GM12878 (cell line): ENCODE results near the gene ATP6V1C2. TPM values are rescaled to one million over a fixed set of nuclear protein-coding genes. Genes with fewer than 3 reads are reported as not detected.

ENCODE experiments used
- ATAC-seq: fragments of 200-7000 bp; cut with Tn5 transposase; 3 replicates; pipeline ENCODE4 v1.9.1; 2020; ENCODE audit warnings: mild to moderate bottlenecking, moderate library complexity
- BruUV-seq: library from RNA; stranded (reverse); fragments of 400-500 nt; replicated peaks from 2 replicates; lab custom pipeline; 2021; lab: Mats Ljungman, UMichigan
- CTCF ChIA-PET: fragments of 300-600 bp; sonication (Branson Sonifier 250); formaldehyde crosslinking; extraction: SDS; loops from one replicate; lab custom pipeline; 2021; ENCODE audit warnings: inconsistent platforms; lab: Yijun Ruan, JAX
- POLR2A ChIA-PET: fragments of 350-600 bp; formaldehyde crosslinking; extraction: SDS; loops from one replicate; lab custom pipeline; 2021; ENCODE audit warnings: inconsistent platforms; lab: Charles Lee
- RAD21 ChIA-PET: fragments of 300-600 bp; sonication (Branson Sonifier 250); formaldehyde crosslinking; loops from one replicate; lab custom pipeline; 2023; ENCODE audit warnings: antibody characterized with exemption; ENCODE audit not compliant: unreplicated experiment; lab: Charles Lee
- SMC1A ChIA-PET: fragments of 300-600 bp; sonication (Branson Sonifier 250); formaldehyde crosslinking; loops from one replicate; lab custom pipeline; 2023; ENCODE audit not compliant: unreplicated experiment, uncharacterized antibody; lab: Charles Lee
- DNase-seq: peaks from one replicate; pipeline ENCODE4 v3.0.0-alpha.2; 2011; ENCODE audit warnings: low read depth, low spot score
- FAIRE-seq: peaks from 3 replicates; lab custom pipeline; 2011; peaks lifted over from hg19 to GRCh38; lab: Jason Lieb, UNC
- H2AFZ ChIP-seq: 2 replicates; pipeline ENCODE4 v1.6.0; 2011; ENCODE audit warnings: low read depth, low read length, control low read depth; ENCODE audit not compliant: control insufficient read depth
- H3K27ac ChIP-seq: 2 replicates; pipeline ENCODE4 v1.5.1; 2011; ENCODE audit warnings: control low read depth; ENCODE audit not compliant: control insufficient read depth, insufficient read depth
- H3K27me3 ChIP-seq, 2 experiments: replicated peaks in 1 of 2; 2 replicates each; pipeline versions ENCODE4 v1.6.0 to v1.6.1; 2011; ENCODE audit warnings: low read length in 1 of 2; ENCODE audit not compliant: control insufficient read depth in 2 of 2, insufficient read depth in 2 of 2
- H3K36me3 ChIP-seq, 2 experiments: 2 replicates each; pipeline ENCODE4 v1.5.1; 2011; ENCODE audit warnings: low read length in 1 of 2; ENCODE audit not compliant: control insufficient read depth in 2 of 2, insufficient read depth in 2 of 2
- H3K4me1 ChIP-seq: 2 replicates; pipeline ENCODE4 v1.6.1; 2011; ENCODE audit warnings: mild to moderate bottlenecking, low read length, moderate library complexity, mixed read lengths; ENCODE audit not compliant: control insufficient read depth, insufficient read depth
- H3K4me2 ChIP-seq: 2 replicates; pipeline ENCODE4 v1.6.0; 2011; ENCODE audit warnings: control low read depth; ENCODE audit not compliant: control insufficient read depth, insufficient read depth
- H3K4me3 ChIP-seq: fragments of 200-600 bp; sonication (generic); 2 replicates; pipeline ENCODE4 v1.5.1; 2016
- H3K79me2 ChIP-seq: 2 replicates; pipeline ENCODE4 v1.6.0; 2011; ENCODE audit warnings: low read length; ENCODE audit not compliant: control insufficient read depth, insufficient read depth
- H3K9ac ChIP-seq: 2 replicates; pipeline ENCODE4 v1.8.0; 2011; ENCODE audit warnings: low read length, control low read depth, mixed read lengths; ENCODE audit not compliant: control insufficient read depth, insufficient read depth
- H3K9me3 ChIP-seq: replicated peaks from 3 replicates; pipeline ENCODE4 v1.5.1; 2011; ENCODE audit warnings: mild to moderate bottlenecking, low read length; ENCODE audit not compliant: control insufficient read depth, insufficient read depth
- H4K20me1 ChIP-seq: 2 replicates; pipeline ENCODE4 v1.6.0; 2011; ENCODE audit not compliant: control insufficient read depth, insufficient read depth
- E4F1 ChIP-seq: fragments of 450-650 bp; IDR thresholded peaks from 2 replicates; pipeline ENCODE4 v1.6.1; 2018; ENCODE audit warnings: borderline replicate concordance, mild to moderate bottlenecking; ENCODE audit not compliant: partially characterized antibody
- IKZF1 ChIP-seq: fragments of 450-650 bp; conservative IDR thresholded peaks from 2 replicates; pipeline ENCODE4 v1.6.1; 2017; ENCODE audit warnings: antibody characterized with exemption, mild to moderate bottlenecking
- MEF2B ChIP-seq: fragments of 450-650 bp; IDR thresholded peaks from 2 replicates; pipeline ENCODE4 v1.6.1; 2018; ENCODE audit warnings: mild to moderate bottlenecking, moderate library complexity; ENCODE audit not compliant: partially characterized antibody, poor library complexity, severe bottlenecking
- NFYB ChIP-seq: IDR thresholded peaks from 2 replicates; pipeline ENCODE4 v1.6.1; 2011; ENCODE audit warnings: low read depth, mild to moderate bottlenecking, low read length, improper control_type of control experiment, moderate library complexity; ENCODE audit not compliant: insufficient read depth
- NR2F1 ChIP-seq: fragments of 450-650 bp; conservative IDR thresholded peaks from 2 replicates; pipeline ENCODE4 v1.6.1; 2017; ENCODE audit warnings: mild to moderate bottlenecking
- PAX8 ChIP-seq: fragments of 450-650 bp; IDR thresholded peaks from 2 replicates; pipeline ENCODE4 v1.6.1; 2017; ENCODE audit warnings: mild to moderate bottlenecking, moderate library complexity
- SMC3 ChIP-seq: IDR thresholded peaks from 2 replicates; pipeline ENCODE4 v1.6.1; 2011; ENCODE audit warnings: low read length, improper control_type of control experiment, borderline replicate concordance
- SPI1 ChIP-seq: IDR thresholded peaks from 2 replicates; pipeline ENCODE4 v1.6.1; 2011; ENCODE audit warnings: low read depth, mild to moderate bottlenecking, low read length, moderate library complexity, borderline replicate concordance; ENCODE audit not compliant: insufficient read depth
- SRF ChIP-seq, 2 experiments: IDR thresholded peaks; 2 replicates each; pipeline ENCODE4 v1.6.1; 2011; ENCODE audit warnings: low read depth in 2 of 2, low read length in 2 of 2, mild to moderate bottlenecking in 1 of 2, moderate library complexity in 1 of 2
- YBX1 ChIP-seq: fragments of 450-650 bp; IDR thresholded peaks from 2 replicates; pipeline ENCODE4 v1.6.1; 2016; ENCODE audit warnings: antibody characterized with exemption
- WGBS: methylation state at CpG from one replicate; pipeline ENCODE4 v1.1.6; 2016; ENCODE audit warnings: low lambda C conversion rate; ENCODE audit not compliant: insufficient replicate concordance, insufficient coverage; ENCODE audit errors: missing lambda C conversion rate; 5-methylcytosine and 5-hydroxymethylcytosine counted together
- in situ Hi-C: fragments of 300-500 bp; cut with MboI; formaldehyde crosslinking; loops from 9 replicates; pipeline ENCODE4 v1.14.3; 2018; ENCODE audit warnings: mixed read lengths
- intact Hi-C: fragments of 100-400 bp; cut with micrococcal nuclease; formaldehyde crosslinking; loops from one replicate; pipeline ENCODE4 v1.14.2; 2022; ENCODE audit not compliant: unreplicated experiment
- polyA plus RNA-seq, 11 experiments: library from polyadenylated mRNA; depleted of rRNA in 4 of 11; unstranded in 6 of 11; stranded (reverse) in 5 of 11; fragments of >200 nt; fragmentation: Nextera tagmentation in 4 of 11; fragmentation: Illumina TruSeq in 1 of 11; extraction: Ambion mirVana in 4 of 11; extraction: Trizol in 1 of 11; gene quantifications; 1 replicate in 1 of 11; 2 replicates in 10 of 11; pipeline versions ENCODE4 v1.2.1 to v1.2.3, GENCODE V29; 2011 to 2016; ENCODE audit warnings: inconsistent platforms in 2 of 11, missing spikeins in 2 of 11, low read depth in 1 of 11
- total RNA-seq, 4 experiments: library from RNA; depleted of rRNA in 3 of 4; stranded (reverse); fragments of >200 nt in 3 of 4; fragmentation: Illumina TruSeq in 1 of 4; extraction: Trizol in 1 of 4; gene quantifications; 2 replicates each; pipeline versions ENCODE4 v1.2.1 to v1.2.3, GENCODE V29; 2013 to 2021
- TF ChIP-seq, protein P1 (sequence below): IDR thresholded peaks from 2 replicates; pipeline ENCODE4 v1.6.1; 2012; ENCODE audit warnings: mild to moderate bottlenecking, low read depth, low read length

ATP6V1C2 gene
- total and polyA plus RNA-seq, 10 of the 15 experiments (the other 5 are each of a cell fraction or from before 2014, with no cell fraction given), result 0.04 to 1.5 (median 0.24) TPM; not detected in 1

DNA sequence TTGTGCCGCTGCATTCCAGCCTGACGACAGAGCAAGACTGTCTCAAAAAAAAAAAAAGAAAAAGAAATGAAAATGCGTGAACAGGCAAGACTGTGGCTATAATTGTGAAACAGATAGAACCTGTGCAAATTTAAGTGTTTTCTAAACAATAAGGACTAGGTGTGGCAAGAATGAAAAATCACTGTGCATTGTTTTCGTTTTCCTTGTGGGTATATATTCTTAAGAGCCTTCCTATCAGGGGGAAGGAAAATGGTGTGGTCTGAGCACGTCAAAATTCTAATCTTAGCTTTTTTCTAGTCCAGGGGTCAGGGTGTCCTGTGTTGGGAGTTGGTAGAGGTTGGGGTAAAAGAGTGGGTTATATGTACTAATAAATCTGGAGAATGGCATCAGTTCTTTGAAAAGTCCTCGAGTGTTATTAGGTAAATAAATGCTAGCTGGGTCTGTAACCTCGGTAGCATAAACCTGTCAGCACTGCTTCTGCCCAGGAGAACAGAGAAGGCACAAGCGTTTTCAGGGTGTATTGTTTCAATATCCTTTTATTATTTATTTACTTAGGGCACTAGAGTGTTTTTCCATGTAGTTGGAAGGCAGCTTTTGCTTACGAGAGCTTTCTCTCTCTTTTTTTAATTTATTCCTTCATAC is 11.6 kb downstream of the ATP6V1C2 start:
- Histone ChIP-seq H3K4me1 (no peaks in the 10 kb centered on the region), H2AFZ (no peak overlapping the region), H3K4me3 (no peak overlapping the region), H3K9ac (no peak overlapping the region), H3K36me3 (no peaks in the 10 kb centered on the region), H4K20me1 (no peaks in the 10 kb centered on the region), H3K27me3 (no peaks in the 10 kb centered on the region; a peak in 1 of 4 replicates), H3K4me2 (no peak overlapping the region), H3K9me3 (no peaks in the 10 kb centered on the region), H3K79me2 (no peaks in the 10 kb centered on the region), H3K27ac (no peak overlapping the region)
- intact Hi-C loops, result no loop called here
- BruUV-seq, result no TSS peak
- ChIA-PET CTCF (no interaction called here), POLR2A (interaction anchor here (0.7 kb wide), 1 partner anchor 570 kb away, joined by 4 read pairs; no protein-coding TSS in a partner anchor), RAD21 (no interaction called here), SMC1A (no interaction called here)
- in situ Hi-C loops, result no loop called here
- DNase-seq, result no peak
- no peak for ATAC-seq
- TF ChIP-seq, protein P1, sequence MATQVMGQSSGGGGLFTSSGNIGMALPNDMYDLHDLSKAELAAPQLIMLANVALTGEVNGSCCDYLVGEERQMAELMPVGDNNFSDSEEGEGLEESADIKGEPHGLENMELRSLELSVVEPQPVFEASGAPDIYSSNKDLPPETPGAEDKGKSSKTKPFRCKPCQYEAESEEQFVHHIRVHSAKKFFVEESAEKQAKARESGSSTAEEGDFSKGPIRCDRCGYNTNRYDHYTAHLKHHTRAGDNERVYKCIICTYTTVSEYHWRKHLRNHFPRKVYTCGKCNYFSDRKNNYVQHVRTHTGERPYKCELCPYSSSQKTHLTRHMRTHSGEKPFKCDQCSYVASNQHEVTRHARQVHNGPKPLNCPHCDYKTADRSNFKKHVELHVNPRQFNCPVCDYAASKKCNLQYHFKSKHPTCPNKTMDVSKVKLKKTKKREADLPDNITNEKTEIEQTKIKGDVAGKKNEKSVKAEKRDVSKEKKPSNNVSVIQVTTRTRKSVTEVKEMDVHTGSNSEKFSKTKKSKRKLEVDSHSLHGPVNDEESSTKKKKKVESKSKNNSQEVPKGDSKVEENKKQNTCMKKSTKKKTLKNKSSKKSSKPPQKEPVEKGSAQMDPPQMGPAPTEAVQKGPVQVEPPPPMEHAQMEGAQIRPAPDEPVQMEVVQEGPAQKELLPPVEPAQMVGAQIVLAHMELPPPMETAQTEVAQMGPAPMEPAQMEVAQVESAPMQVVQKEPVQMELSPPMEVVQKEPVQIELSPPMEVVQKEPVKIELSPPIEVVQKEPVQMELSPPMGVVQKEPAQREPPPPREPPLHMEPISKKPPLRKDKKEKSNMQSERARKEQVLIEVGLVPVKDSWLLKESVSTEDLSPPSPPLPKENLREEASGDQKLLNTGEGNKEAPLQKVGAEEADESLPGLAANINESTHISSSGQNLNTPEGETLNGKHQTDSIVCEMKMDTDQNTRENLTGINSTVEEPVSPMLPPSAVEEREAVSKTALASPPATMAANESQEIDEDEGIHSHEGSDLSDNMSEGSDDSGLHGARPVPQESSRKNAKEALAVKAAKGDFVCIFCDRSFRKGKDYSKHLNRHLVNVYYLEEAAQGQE, result no peak
- 21% methylated on average over 8 of the region's 9 CpGs for WGBS
- FAIRE-seq, result no peak

GRCh38 chr2:10733566-10733925 is 12.1 kb downstream of the ATP6V1C2 start:
- H3K9ac ChIP-seq, result no peak overlapping the region
- H3K36me3 ChIP-seq, result no peaks in the 10 kb centered on the region
- ATAC-seq, result no peak
- H3K9me3 ChIP-seq, result no peaks in the 10 kb centered on the region
- no peaks in the 10 kb centered on the region for H4K20me1 ChIP-seq
- ChIA-PET RAD21 (no interaction called here), POLR2A (interaction anchor here (0.5 kb wide), 1 partner anchor 12 kb away, joined by 8 read pairs; no protein-coding TSS in a partner anchor), SMC1A (no interaction called here), CTCF (no interaction called here)
- intact Hi-C loops, result no loop called here
- no peak overlapping the region for H3K27ac ChIP-seq
- in situ Hi-C loops, result no loop called here
- H3K27me3 ChIP-seq, result no peaks in the 10 kb centered on the region; a peak in 1 of 4 replicates
- no peak overlapping the region for H3K4me2 ChIP-seq
- DNase-seq, result no peak
- WGBS, result 64% methylated on average over 6 of the region's 6 CpGs
- no peaks in the 10 kb centered on the region for H3K4me1 ChIP-seq
- no peak overlapping the region for H3K4me3 ChIP-seq
- no peaks in the 10 kb centered on the region for H3K79me2 ChIP-seq
- no TSS peak for BruUV-seq
- FAIRE-seq, result no peak
- no peak overlapping the region for H2AFZ ChIP-seq
- TF ChIP-seq NFYB, result no peak
- TF ChIP-seq IKZF1, result no peak
- no peak for TF ChIP-seq SMC3
- TF ChIP-seq PAX8, result no peak
- no peak for TF ChIP-seq YBX1
- TF ChIP-seq E4F1, result no peak
- no peak for TF ChIP-seq SRF (IDR thresholded peaks at IDR 0.05; ENCODE audit: low read depth in 2 of 2, low read length in 2 of 2)
- TF ChIP-seq MEF2B, result no peak
- no peak for TF ChIP-seq SPI1
- TF ChIP-seq NR2F1, result no peak
